Dendritic cell treated with granulocyte-macrophage colony-stimulating factor and Interleukin-4, amounts not matched to agents 40 ng/mL and 50 ng/mL, for 4 days (primary cell): Measurements from ENCODE around the gene OMP.

Experiments
- H3K27ac Mint-ChIP-seq: one replicate; pipeline ENCODE4 v1.8.0; 2022; ENCODE audit warnings: mild to moderate bottlenecking, mixed read lengths
- H3K27me3 Mint-ChIP-seq: one replicate; pipeline ENCODE4 v1.8.0; 2022; ENCODE audit warnings: mild to moderate bottlenecking, mixed read lengths
- H3K36me3 Mint-ChIP-seq: one replicate; pipeline ENCODE4 v1.8.0; 2022; ENCODE audit warnings: low read depth, mixed read lengths
- H3K4me1 Mint-ChIP-seq: one replicate; pipeline ENCODE4 v1.8.0; 2022; ENCODE audit warnings: low read depth, mixed read lengths
- H3K4me3 Mint-ChIP-seq: one replicate; pipeline ENCODE4 v1.8.0; 2022; ENCODE audit warnings: mild to moderate bottlenecking, moderate library complexity, mixed read lengths
- H3K9me3 Mint-ChIP-seq: one replicate; pipeline ENCODE4 v1.8.0; 2022; ENCODE audit warnings: mixed read lengths
- intact Hi-C: fragments of 100-400 bp; cut with micrococcal nuclease; formaldehyde crosslinking; loops from one replicate; pipeline ENCODE4 v1.15.0; 2022

Gene OMP

GRCh38 chr11:77063861-77064260 is 38.8 kb upstream of the OMP start:
- no peaks in the 10 kb centered on the region for H3K36me3 Mint-ChIP-seq
- intact Hi-C loops, result no loop called here

GRCh38 chr11:77064648-77065217 is 37.9 kb upstream of the OMP start:
- peaks cover 8% of the 10 kb centered on the region for H3K9me3 Mint-ChIP-seq
- H3K4me3 Mint-ChIP-seq, result no peak overlapping the region
- H3K27me3 Mint-ChIP-seq, result peaks cover 41% of the 10 kb centered on the region
- no peak overlapping the region for H3K27ac Mint-ChIP-seq
- peaks cover 11% of the 10 kb centered on the region for H3K4me1 Mint-ChIP-seq
- H3K36me3 Mint-ChIP-seq, result no peaks in the 10 kb centered on the region
- intact Hi-C loops, result no loop called here

More at GRCh38 chr11:77063861-77064260, 38.8 kb upstream of the OMP start:
- Mint-ChIP-seq H3K4me1 (peaks cover 11% of the 10 kb centered on the region), H3K27me3 (peaks cover 40% of the 10 kb centered on the region), H3K4me3 (no peak overlapping the region), H3K27ac (no peak overlapping the region), H3K9me3 (peaks cover 8% of the 10 kb centered on the region)

- peak overlapping the region; percentile 37 for H3K27ac Mint-ChIP-seq
- no peaks in the 10 kb centered on the region for H3K36me3 Mint-ChIP-seq
- H3K4me3 Mint-ChIP-seq, result peak overlapping the region; percentile 77
- H3K4me1 Mint-ChIP-seq, result peaks cover 11% of the 10 kb centered on the region
- peaks cover 47% of the 10 kb centered on the region for H3K27me3 Mint-ChIP-seq
- H3K9me3 Mint-ChIP-seq, result peaks cover 8% of the 10 kb centered on the region
- intact Hi-C loops, result loop anchor here (2.0 kb wide), 1 partner anchor 19 kb away; no protein-coding TSS in a partner anchor
Observed at GRCh38 chr11:77065878-77066228, 36.8 kb upstream of the OMP start.

- Mint-ChIP-seq H3K27me3 (peaks cover 45% of the 10 kb centered on the region), H3K27ac (peak within 1 kb of the TSS; percentile 37), H3K4me1 (peaks cover 11% of the 10 kb centered on the region), H3K36me3 (no peaks in the 10 kb centered on the region), H3K4me3 (peak within 1 kb of the TSS; percentile 77), H3K9me3 (peaks cover 7% of the 10 kb centered on the region)
- intact Hi-C loops, result loop anchor here (2.0 kb wide), 1 partner anchor 20 kb away; no protein-coding TSS in a partner anchor
Observed at GRCh38 chr11:77066229-77067042, 36.2 kb upstream of the OMP start, which contains the start of gene CAPN5. TSS of gene CAPN5 (plus strand) at chr11:77066971. CDS start at chr11:77084887, 17,916 bp downstream.

GRCh38 chr11:77067861-77068443 is 34.7 kb upstream of the OMP start:
- Mint-ChIP-seq H3K9me3 (no peaks in the 10 kb centered on the region), H3K36me3 (no peaks in the 10 kb centered on the region), H3K4me3 (no peak overlapping the region), H3K27ac (no peak overlapping the region), H3K4me1 (peaks cover 21% of the 10 kb centered on the region), H3K27me3 (peaks cover 45% of the 10 kb centered on the region)
- intact Hi-C loops, result loop anchor here (2.0 kb wide), 1 partner anchor 21 kb away; no protein-coding TSS in a partner anchor

GRCh38 chr11:77068457-77069335 is 33.9 kb upstream of the OMP start:
- Mint-ChIP-seq H3K36me3 (no peaks in the 10 kb centered on the region), H3K27me3 (peaks cover 43% of the 10 kb centered on the region), H3K4me3 (no peak overlapping the region), H3K27ac (no peak overlapping the region), H3K4me1 (peaks cover 21% of the 10 kb centered on the region), H3K9me3 (no peaks in the 10 kb centered on the region)
- intact Hi-C loops, result no loop called here

GRCh38 chr11:77069336-77069968 is 33.2 kb upstream of the OMP start:
- Mint-ChIP-seq H3K9me3 (no peaks in the 10 kb centered on the region), H3K27me3 (peaks cover 44% of the 10 kb centered on the region), H3K27ac (no peak overlapping the region), H3K36me3 (no peaks in the 10 kb centered on the region), H3K4me1 (peaks cover 21% of the 10 kb centered on the region), H3K4me3 (no peak overlapping the region)
- intact Hi-C loops, result no loop called here

GRCh38 chr11:77069969-77070582 is 32.6 kb upstream of the OMP start:
- Mint-ChIP-seq H3K4me1 (peaks cover 21% of the 10 kb centered on the region), H3K36me3 (no peaks in the 10 kb centered on the region)

GRCh38 chr11:77071077-77071476 is 31.6 kb upstream of the OMP start:
- intact Hi-C loops, result no loop called here
- no peaks in the 10 kb centered on the region for H3K9me3 Mint-ChIP-seq
- H3K27me3 Mint-ChIP-seq, result peaks cover 34% of the 10 kb centered on the region
- H3K36me3 Mint-ChIP-seq, result no peaks in the 10 kb centered on the region
- H3K4me3 Mint-ChIP-seq, result no peak overlapping the region
- H3K27ac Mint-ChIP-seq, result no peak overlapping the region
- peaks cover 16% of the 10 kb centered on the region for H3K4me1 Mint-ChIP-seq

More at GRCh38 chr11:77069969-77070582, 32.6 kb upstream of the OMP start:
- H3K27ac Mint-ChIP-seq, result no peak overlapping the region
- intact Hi-C loops, result no loop called here
- H3K27me3 Mint-ChIP-seq, result peaks cover 41% of the 10 kb centered on the region
- H3K4me3 Mint-ChIP-seq, result no peak overlapping the region
- H3K9me3 Mint-ChIP-seq, result no peaks in the 10 kb centered on the region

- peak overlapping the region; percentile 5 for H3K27ac Mint-ChIP-seq
- no peak overlapping the region for H3K4me3 Mint-ChIP-seq
- peaks cover 33% of the 10 kb centered on the region for H3K27me3 Mint-ChIP-seq
Observed at GRCh38 chr11:77071671-77072605, 30.7 kb upstream of the OMP start.

GRCh38 chr11:77072851-77073327 is 29.8 kb upstream of the OMP start:
- intact Hi-C loops, result no loop called here
- Mint-ChIP-seq H3K4me1 (peaks cover 10% of the 10 kb centered on the region), H3K27me3 (peaks cover 27% of the 10 kb centered on the region), H3K36me3 (no peaks in the 10 kb centered on the region), H3K9me3 (no peaks in the 10 kb centered on the region), H3K27ac (no peak overlapping the region), H3K4me3 (no peak overlapping the region)

More at GRCh38 chr11:77071671-77072605, 30.7 kb upstream of the OMP start:
- H3K9me3 Mint-ChIP-seq, result no peaks in the 10 kb centered on the region
- intact Hi-C loops, result no loop called here
- H3K4me1 Mint-ChIP-seq, result peaks cover 15% of the 10 kb centered on the region
- H3K36me3 Mint-ChIP-seq, result no peaks in the 10 kb centered on the region
